Lower lobe of right lung (tissue), 2 donors: ENCODE data around the gene SSH2. TPM values are rescaled to one million over a fixed set of nuclear protein-coding genes. Genes with fewer than 3 reads are reported as not detected.
A peak's percentile ranks its signal among the peaks of the same experiment; 100 is the strongest.

Source experiments
- ATAC-seq, 2 donors: fragments of 200-7000 bp; cut with Tn5 transposase; one replicate each; pipeline ENCODE4 v1.9.1; 2020 to 2022; ENCODE audit warnings: mild to moderate bottlenecking in 2 of 2, moderate library complexity in 2 of 2
- DNase-seq: peaks from one replicate; pipeline ENCODE4 v3.0.0-alpha.2; 2020
- H3K27ac ChIP-seq: fragments of 200-600 bp; one replicate; pipeline ENCODE4 v1.8.0; 2022
- H3K27me3 ChIP-seq: fragments of 200-600 bp; one replicate; pipeline ENCODE4 v1.8.0; 2022; ENCODE audit warnings: low read depth
- H3K36me3 ChIP-seq: fragments of 200-600 bp; one replicate; pipeline ENCODE4 v1.8.0; 2022; ENCODE audit warnings: mild to moderate bottlenecking
- H3K4me1 ChIP-seq: fragments of 200-600 bp; one replicate; pipeline ENCODE4 v1.8.0; 2022
- H3K4me3 ChIP-seq: fragments of 200-600 bp; one replicate; pipeline ENCODE4 v1.8.0; 2022; ENCODE audit warnings: mild to moderate bottlenecking
- H3K9me3 ChIP-seq: fragments of 200-600 bp; one replicate; pipeline ENCODE4 v1.8.0; 2022
- intact Hi-C: fragments of 100-400 bp; cut with DNase I; formaldehyde crosslinking; loops from one replicate; pipeline ENCODE4 v1.11.0; 2022
- total RNA-seq: library from RNA; stranded (reverse); fragmentation: NEBNext Ultra II Directional; extraction: Animal tissue kit (Norgen Biotek cat#: 25700); gene quantifications from one replicate; pipeline ENCODE4 v1.2.1, GENCODE V29; 2021
- TF ChIP-seq, protein P1 (sequence below): fragments of 200-600 bp; IDR thresholded peaks from one replicate; pipeline ENCODE4 v1.8.0; 2022; ENCODE audit warnings: antibody characterized with exemption, mild to moderate bottlenecking
- donor health status: DM: no; HTN: yes; CAD: no; lungs with severe emphysema.

SSH2 gene
- total RNA-seq, 1 donor from 2014 or later, result 105 TPM

DNA sequence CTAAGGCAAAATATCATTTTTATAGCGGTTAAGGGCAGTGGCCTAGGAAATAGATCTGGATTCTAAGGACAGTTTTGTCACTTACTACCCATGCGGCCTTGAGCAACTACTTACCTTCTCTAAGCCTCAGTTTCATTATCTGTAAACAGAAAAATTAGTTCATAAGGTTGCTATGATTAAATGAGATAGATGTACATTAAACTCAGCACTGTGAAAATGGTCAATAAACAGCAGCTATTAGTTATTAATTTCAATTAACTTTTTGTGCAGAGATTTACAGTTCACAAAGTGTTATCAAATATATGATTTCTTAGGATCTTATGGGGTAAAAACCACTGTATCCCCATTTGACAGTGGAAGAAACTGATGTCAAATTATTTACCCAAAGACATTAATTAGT lies 171.8 kb downstream of the SSH2 start:
- peak overlapping the region; percentile 92 for H3K4me3 ChIP-seq

DNA sequence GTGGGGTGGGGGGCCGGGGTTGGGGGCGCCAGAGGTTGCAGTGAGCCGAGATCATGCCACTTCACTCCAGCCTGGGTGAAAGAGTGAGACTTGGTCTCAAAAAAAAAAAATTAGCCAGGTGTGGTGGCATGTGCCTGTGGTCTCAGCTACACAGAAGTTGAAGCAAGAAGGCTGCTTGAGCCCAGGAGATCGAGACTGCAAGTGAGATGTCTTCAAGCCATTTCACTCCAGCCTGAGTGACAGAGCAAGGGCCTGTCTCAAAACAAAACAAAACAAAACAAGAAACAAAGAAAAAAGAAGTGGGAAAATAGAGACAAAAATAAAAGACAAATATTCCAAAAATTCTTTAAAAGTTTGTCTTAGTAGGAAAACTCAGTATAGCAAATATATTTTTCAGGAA lies 172.2 kb downstream of the SSH2 start:
- TF ChIP-seq, protein P1, sequence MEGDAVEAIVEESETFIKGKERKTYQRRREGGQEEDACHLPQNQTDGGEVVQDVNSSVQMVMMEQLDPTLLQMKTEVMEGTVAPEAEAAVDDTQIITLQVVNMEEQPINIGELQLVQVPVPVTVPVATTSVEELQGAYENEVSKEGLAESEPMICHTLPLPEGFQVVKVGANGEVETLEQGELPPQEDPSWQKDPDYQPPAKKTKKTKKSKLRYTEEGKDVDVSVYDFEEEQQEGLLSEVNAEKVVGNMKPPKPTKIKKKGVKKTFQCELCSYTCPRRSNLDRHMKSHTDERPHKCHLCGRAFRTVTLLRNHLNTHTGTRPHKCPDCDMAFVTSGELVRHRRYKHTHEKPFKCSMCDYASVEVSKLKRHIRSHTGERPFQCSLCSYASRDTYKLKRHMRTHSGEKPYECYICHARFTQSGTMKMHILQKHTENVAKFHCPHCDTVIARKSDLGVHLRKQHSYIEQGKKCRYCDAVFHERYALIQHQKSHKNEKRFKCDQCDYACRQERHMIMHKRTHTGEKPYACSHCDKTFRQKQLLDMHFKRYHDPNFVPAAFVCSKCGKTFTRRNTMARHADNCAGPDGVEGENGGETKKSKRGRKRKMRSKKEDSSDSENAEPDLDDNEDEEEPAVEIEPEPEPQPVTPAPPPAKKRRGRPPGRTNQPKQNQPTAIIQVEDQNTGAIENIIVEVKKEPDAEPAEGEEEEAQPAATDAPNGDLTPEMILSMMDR, result no peak
- no peaks in the 10 kb centered on the region for H3K27me3 ChIP-seq
- intact Hi-C loops, result no loop called here
- peaks cover 29% of the 10 kb centered on the region for H3K4me1 ChIP-seq
- no peaks in the 10 kb centered on the region for H3K9me3 ChIP-seq
- no peak for ATAC-seq
- H3K36me3 ChIP-seq, result peaks cover 27% of the 10 kb centered on the region
- no peak for DNase-seq
- no peak overlapping the region for H3K27ac ChIP-seq
- H3K4me3 ChIP-seq, result peak overlapping the region; percentile 92

More for the DNA sequence above, 171.8 kb downstream of the SSH2 start:
- H3K27ac ChIP-seq, result no peak overlapping the region
- TF ChIP-seq, protein P1, result no peak
- no peaks in the 10 kb centered on the region for H3K27me3 ChIP-seq
- H3K4me1 ChIP-seq, result peaks cover 29% of the 10 kb centered on the region
- no peak for DNase-seq
- no peaks in the 10 kb centered on the region for H3K9me3 ChIP-seq
- intact Hi-C loops, result no loop called here
- no peak for ATAC-seq
- H3K36me3 ChIP-seq, result peaks cover 22% of the 10 kb centered on the region

DNA sequence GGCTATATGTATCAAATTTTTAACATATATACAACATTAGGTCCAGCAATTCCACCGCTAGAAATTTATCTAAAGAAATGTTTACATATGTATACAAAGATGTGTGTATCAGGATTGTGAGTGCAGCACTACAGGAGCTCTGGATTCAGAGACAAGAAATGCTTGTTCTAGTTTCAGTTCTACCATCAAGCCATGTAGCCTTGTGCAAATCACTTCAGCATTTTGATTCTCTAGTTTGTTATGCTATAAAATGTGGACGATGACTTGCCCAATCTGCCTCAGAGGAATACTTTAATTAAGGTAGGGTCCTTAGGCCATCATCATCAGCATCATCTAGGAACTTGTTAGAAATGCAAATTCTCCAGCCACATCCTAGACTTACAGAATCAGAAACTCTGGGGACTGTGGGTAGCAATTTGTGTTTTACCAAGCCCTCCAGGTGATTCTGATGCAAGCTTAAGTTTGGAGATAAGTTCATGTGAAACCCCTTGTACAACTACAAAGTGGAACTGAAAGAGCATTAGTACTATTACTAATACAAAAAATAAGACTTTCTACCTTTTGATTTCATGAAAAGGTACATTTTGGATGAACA lies 176.1 kb downstream of the SSH2 start:
- H3K27ac ChIP-seq, result no peak overlapping the region
- TF ChIP-seq, protein P1, result no peak
- H3K9me3 ChIP-seq, result no peaks in the 10 kb centered on the region
- peaks cover 19% of the 10 kb centered on the region for H3K4me1 ChIP-seq
- no peak for ATAC-seq
- H3K27me3 ChIP-seq, result no peaks in the 10 kb centered on the region
- DNase-seq, result no peak
- H3K4me3 ChIP-seq, result no peak overlapping the region
- intact Hi-C loops, result no loop called here
- H3K36me3 ChIP-seq, result peaks cover 53% of the 10 kb centered on the region

DNA sequence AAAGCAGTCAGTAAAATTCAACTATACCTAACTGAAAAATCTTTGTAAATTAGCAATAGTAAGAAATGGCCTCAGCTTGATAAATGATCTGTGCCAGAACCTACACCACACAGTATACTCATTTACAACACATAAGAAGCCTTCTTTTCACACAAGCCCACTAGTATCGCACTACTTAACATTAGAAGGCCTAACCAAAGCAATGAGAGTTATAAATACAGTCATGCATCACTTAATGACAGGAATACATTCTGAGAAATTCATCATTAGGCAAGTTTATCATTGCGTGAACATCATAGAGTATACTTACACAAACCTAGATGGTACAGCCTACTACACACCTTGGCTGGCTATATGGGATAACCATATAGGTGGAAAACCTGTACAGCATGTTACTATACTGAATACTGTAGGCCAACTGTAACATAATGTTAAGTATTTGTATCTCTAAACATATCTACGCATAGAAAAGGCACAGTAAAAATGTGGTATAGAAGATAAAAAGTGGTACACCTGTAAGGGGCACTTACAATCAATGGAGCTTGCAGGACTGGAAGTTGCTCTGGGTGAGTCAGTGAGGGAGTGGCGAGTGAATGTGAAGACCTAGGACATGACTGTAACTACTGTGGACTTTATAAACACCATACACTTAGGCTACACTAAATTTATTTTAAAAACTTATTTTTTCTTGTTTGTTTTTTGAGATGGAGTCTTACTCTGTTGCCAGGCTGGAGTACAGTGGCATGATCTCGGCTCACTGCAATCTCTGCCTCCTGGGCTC lies 180.8 kb downstream of the SSH2 start:
- ATAC-seq (no peak), DNase-seq (no peak)
- Histone ChIP-seq H3K4me1 (peaks cover 33% of the 10 kb centered on the region), H3K27ac (no peak overlapping the region), H3K36me3 (peaks cover 40% of the 10 kb centered on the region), H3K4me3 (no peak overlapping the region), H3K27me3 (no peaks in the 10 kb centered on the region), H3K9me3 (no peaks in the 10 kb centered on the region)
- TF ChIP-seq, protein P1, result no peak
- intact Hi-C loops, result no loop called here

DNA sequence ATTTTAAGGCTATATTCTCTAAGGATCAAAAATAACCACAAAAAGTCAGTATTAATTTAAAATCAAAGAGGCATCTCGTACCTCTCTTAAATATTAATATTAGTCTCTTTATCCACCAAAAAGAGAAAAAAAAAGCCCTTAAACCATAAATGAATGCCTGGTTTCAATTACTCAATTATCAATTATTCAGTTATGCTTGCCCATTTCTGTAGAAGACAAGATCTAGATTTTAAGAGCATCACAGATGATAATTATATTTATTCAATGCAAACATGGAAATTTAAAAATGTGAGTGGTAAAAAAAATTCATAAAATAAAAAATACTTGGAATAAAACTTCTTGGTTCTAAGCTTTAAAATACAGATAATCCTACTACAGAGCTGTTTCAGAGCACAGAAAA lies 181.6 kb downstream of the SSH2 start:
- DNase-seq (no peak), ATAC-seq (no peak)
- peaks cover 41% of the 10 kb centered on the region for H3K4me1 ChIP-seq
- H3K4me3 ChIP-seq, result no peak overlapping the region
- intact Hi-C loops, result no loop called here
- peaks cover 34% of the 10 kb centered on the region for H3K36me3 ChIP-seq
- H3K9me3 ChIP-seq, result no peaks in the 10 kb centered on the region
- no peaks in the 10 kb centered on the region for H3K27me3 ChIP-seq
- TF ChIP-seq, protein P1, result no peak
- no peak overlapping the region for H3K27ac ChIP-seq
